NCI-H1930 (cell line): ENCODE measurements around the gene MAP2K5.
"Not testable (repeated sequence)": the region's sequence is repeated elsewhere in the genome, so short reads cannot be mapped to it uniquely, and the experiment has no call there.

Experiments
- DNase-seq, 2 experiments: peaks; one replicate each; lab custom pipeline; 2025; lab: John Stamatoyannopoulos, UW

The MAP2K5 gene

GRCh38 chr15:67601073-67601472 is 58.6 kb downstream of the MAP2K5 start:
- no peak for DNase-seq

- DNase-seq = no peak
These were observed 60.6 kb downstream of the MAP2K5 start for GRCh38 chr15:67603063-67603462.

GRCh38 chr15:67605871-67606270 is 63.4 kb downstream of the MAP2K5 start:
- DNase-seq = no peak

- no peak for DNase-seq
These were observed 64.2 kb downstream of the MAP2K5 start for GRCh38 chr15:67606742-67607141.

- DNase-seq = no peak
These were observed 64.8 kb downstream of the MAP2K5 start for GRCh38 chr15:67607329-67607728.

- DNase-seq = no peak
These were observed 65.6 kb downstream of the MAP2K5 start for GRCh38 chr15:67607959-67608637.

GRCh38 chr15:67608638-67608959 is 66.1 kb downstream of the MAP2K5 start:
- no peak for DNase-seq

- DNase-seq = no peak
These were observed 69.2 kb downstream of the MAP2K5 start for GRCh38 chr15:67611370-67612369.

GRCh38 chr15:67613211-67613610 is 70.7 kb downstream of the MAP2K5 start:
- no peak for DNase-seq

GRCh38 chr15:67613708-67614107 is 71.2 kb downstream of the MAP2K5 start:
- DNase-seq = no peak

- not testable (repeated sequence) for DNase-seq
These were observed 72.6 kb downstream of the MAP2K5 start for GRCh38 chr15:67615131-67615534.

GRCh38 chr15:67618297-67618696 is 75.8 kb downstream of the MAP2K5 start:
- no peak for DNase-seq

- no peak for DNase-seq
These were observed 79.6 kb downstream of the MAP2K5 start for GRCh38 chr15:67622110-67622509.

- DNase-seq = no peak
These were observed 89.8 kb downstream of the MAP2K5 start for GRCh38 chr15:67632261-67632660.

GRCh38 chr15:67635950-67636349 is 93.4 kb downstream of the MAP2K5 start:
- DNase-seq = not testable (repeated sequence)

- DNase-seq = no peak
These were observed 97.1 kb downstream of the MAP2K5 start for GRCh38 chr15:67639591-67639990.

- peak in 1 of 2 experiments; percentile 4 for DNase-seq
These were observed 99.0 kb downstream of the MAP2K5 start for GRCh38 chr15:67641453-67641852.

- DNase-seq = no peak
These were observed 104.3 kb downstream of the MAP2K5 start for GRCh38 chr15:67646847-67647246.

- no peak for DNase-seq
These were observed 110.1 kb downstream of the MAP2K5 start for GRCh38 chr15:67652586-67652985.

- no peak for DNase-seq
These were observed 117.9 kb downstream of the MAP2K5 start for GRCh38 chr15:67660446-67660845.

GRCh38 chr15:67660874-67661606 is 118.5 kb downstream of the MAP2K5 start:
- DNase-seq = no peak

GRCh38 chr15:67670647-67671305 is 128.3 kb downstream of the MAP2K5 start:
- no peak for DNase-seq
